IMR-90 (cell line): Measurements from ENCODE around the gene ITGA6. TPM values are rescaled to one million over a fixed set of nuclear protein-coding genes. Genes with fewer than 3 reads are reported as not detected.

Source experiments
- ATAC-seq: fragments of 200-7000 bp; cut with Tn5 transposase; 2 replicates; pipeline ENCODE4 v1.9.1; 2020; ENCODE audit warnings: low read depth, mild to moderate bottlenecking, moderate library complexity
- BruUV-seq: library from RNA; stranded (reverse); fragments of 400-500 nt; replicated peaks from 2 replicates; lab custom pipeline; 2021; lab: Mats Ljungman, UMichigan
- CTCF ChIA-PET: fragments of 300-600 bp; formaldehyde crosslinking; extraction: SDS; loops from one replicate; lab custom pipeline; 2021; ENCODE audit warnings: antibody characterized with exemption; lab: Yijun Ruan, JAX
- POLR2A ChIA-PET: fragments of 300-600 bp; sonication (Branson Sonifier 250); formaldehyde crosslinking; loops from one replicate; lab custom pipeline; 2022; ENCODE audit warnings: antibody characterized with exemption; ENCODE audit not compliant: unreplicated experiment; lab: Charles Lee
- DNase-seq: peaks from one replicate; pipeline ENCODE4 v3.0.0; 2013
- H2AFZ ChIP-seq: replicated peaks from 2 replicates; pipeline ENCODE3; 2013; ENCODE audit warnings: low read length, mild to moderate bottlenecking; ENCODE audit not compliant: poor library complexity
- H2AK5ac ChIP-seq: 2 replicates; pipeline ENCODE4 v1.6.1; 2013; ENCODE audit warnings: low read depth, low read length, inconsistent platforms
- H2AK9ac ChIP-seq: replicated peaks from 2 replicates; pipeline ENCODE3; 2013; ENCODE audit warnings: mild to moderate bottlenecking, low read depth, low read length, moderate library complexity; ENCODE audit not compliant: poor library complexity
- H2BK120ac ChIP-seq: 2 replicates; pipeline ENCODE4 v1.6.1; 2013; ENCODE audit warnings: low read depth, low read length, inconsistent platforms
- H2BK15ac ChIP-seq: 3 replicates; pipeline ENCODE4 v1.6.1; 2013; ENCODE audit warnings: low read depth, low read length, inconsistent platforms
- H2BK20ac ChIP-seq: 2 replicates; pipeline ENCODE4 v1.6.1; 2013; ENCODE audit warnings: low read depth, mild to moderate bottlenecking, inconsistent platforms, low read length, moderate library complexity
- H2BK5ac ChIP-seq: 2 replicates; pipeline ENCODE4 v1.6.1; 2013; ENCODE audit warnings: mild to moderate bottlenecking, low read depth, low read length, inconsistent platforms; ENCODE audit not compliant: poor library complexity, severe bottlenecking
- H3K14ac ChIP-seq: replicated peaks from 2 replicates; pipeline ENCODE4 v1.6.1; 2013; ENCODE audit warnings: low read depth, low read length, inconsistent platforms
- H3K18ac ChIP-seq: 2 replicates; pipeline ENCODE4 v1.6.1; 2013; ENCODE audit warnings: low read depth, low read length, control low read depth
- H3K23ac ChIP-seq: 2 replicates; pipeline ENCODE4 v1.6.1; 2013; ENCODE audit warnings: low read depth, low read length, inconsistent platforms
- H3K27ac ChIP-seq: 2 replicates; pipeline ENCODE4 v1.5.1; 2013; ENCODE audit warnings: mild to moderate bottlenecking, control low read depth, low read length; ENCODE audit not compliant: insufficient read depth
- H3K27me3 ChIP-seq: 2 replicates; pipeline ENCODE4 v1.6.1; 2013; ENCODE audit warnings: low read length; ENCODE audit not compliant: control insufficient read depth, insufficient read depth
- H3K36me3 ChIP-seq: 2 replicates; pipeline ENCODE4 v1.6.1; 2013; ENCODE audit warnings: low read length, mixed read lengths; ENCODE audit not compliant: control insufficient read depth, insufficient read depth
- H3K4ac ChIP-seq: 2 replicates; pipeline ENCODE4 v1.6.1; 2013; ENCODE audit warnings: low read depth, low read length, inconsistent platforms
- H3K4me1 ChIP-seq: 2 replicates; pipeline ENCODE4 v1.6.1; 2013; ENCODE audit warnings: low read length, mixed read lengths; ENCODE audit not compliant: control insufficient read depth, insufficient read depth
- H3K4me2 ChIP-seq: 2 replicates; pipeline ENCODE4 v1.6.1; 2013; ENCODE audit warnings: low read depth, mild to moderate bottlenecking, control low read depth, low read length, moderate library complexity
- H3K4me3 ChIP-seq: 2 replicates; pipeline ENCODE4 v1.5.1; 2013; ENCODE audit warnings: low read depth, mild to moderate bottlenecking, control low read depth, low read length, moderate library complexity; ENCODE audit not compliant: insufficient read depth
- H3K56ac ChIP-seq: 2 replicates; pipeline ENCODE4 v1.6.1; 2013; ENCODE audit warnings: low read length, inconsistent platforms; ENCODE audit not compliant: insufficient read depth; ENCODE audit errors: extremely low read depth
- H3K79me1 ChIP-seq, 2 experiments: 2 replicates each; pipeline ENCODE4 v1.6.1; 2013; ENCODE audit warnings: low read length in 2 of 2, inconsistent platforms in 1 of 2, low read depth in 1 of 2
- H3K9ac ChIP-seq: 2 replicates; pipeline ENCODE4 v1.6.1; 2013; ENCODE audit warnings: low read depth, low read length, control low read depth
- H3K9me1 ChIP-seq: 2 replicates; pipeline ENCODE4 v1.6.1; 2013; ENCODE audit warnings: low read length, inconsistent platforms; ENCODE audit not compliant: insufficient read depth
- H3K9me3 ChIP-seq: 2 replicates; pipeline ENCODE4 v1.6.1; 2013; ENCODE audit warnings: low read length; ENCODE audit not compliant: control insufficient read depth, insufficient read depth
- H4K20me1 ChIP-seq: 2 replicates; pipeline ENCODE4 v1.6.1; 2013; ENCODE audit warnings: low read length, inconsistent platforms; ENCODE audit not compliant: insufficient read depth
- H4K5ac ChIP-seq: 2 replicates; pipeline ENCODE4 v1.6.1; 2013; ENCODE audit warnings: mild to moderate bottlenecking, low read depth, low read length, control low read depth
- H4K8ac ChIP-seq, 2 experiments: 2 replicates each; pipeline ENCODE4 v1.6.1; 2013; ENCODE audit warnings: low read depth in 2 of 2, low read length in 2 of 2, control low read depth in 1 of 2, inconsistent platforms in 1 of 2
- H4K91ac ChIP-seq: 2 replicates; pipeline ENCODE4 v1.6.1; 2013; ENCODE audit warnings: low read depth, low read length, inconsistent platforms; ENCODE audit not compliant: insufficient read depth
- CEBPB ChIP-seq: IDR thresholded peaks from 2 replicates; pipeline ENCODE4 v1.6.1; 2012; ENCODE audit warnings: low read depth, low read length, improper control_type of control experiment
- CHD1 ChIP-seq: IDR thresholded peaks from 2 replicates; pipeline ENCODE4 v1.6.1; 2012; ENCODE audit warnings: low read depth, low read length, improper control_type of control experiment
- CTCF ChIP-seq: conservative IDR thresholded peaks from 2 replicates; pipeline ENCODE4 v1.5.1; 2012; ENCODE audit warnings: mild to moderate bottlenecking, low read depth, low read length, improper control_type of control experiment
- FOS ChIP-seq: fragments of 150-350 bp; IDR thresholded peaks from 2 replicates; pipeline ENCODE4 v1.6.1; 2016; ENCODE audit warnings: low read depth, low read length
- MAFK ChIP-seq: IDR thresholded peaks from 2 replicates; pipeline ENCODE4 v1.6.1; 2012; ENCODE audit warnings: low read depth, low read length, improper control_type of control experiment
- WGBS, 2 experiments: methylation state at CpG; one replicate each; pipeline versions ENCODE4 v1.1.5 to v1.1.7; 2013; ENCODE audit warnings: missing lambda C conversion rate in 2 of 2; ENCODE audit not compliant: insufficient read length in 1 of 2; ENCODE audit errors: extremely low coverage in 2 of 2; 5-methylcytosine and 5-hydroxymethylcytosine counted together
- dilution Hi-C: fragments of 300-500 bp; cut with HindIII; formaldehyde crosslinking; loops from one replicate; pipeline ENCODE4 v1.14.3; 2018; ENCODE audit warnings: low sequenced_read_pairs; ENCODE audit not compliant: unreplicated experiment
- in situ Hi-C: fragments of 300-500 bp; cut with MboI; formaldehyde crosslinking; loops from 3 replicates; pipeline ENCODE4 v1.14.3; 2019; ENCODE audit warnings: low sequenced_read_pairs, inconsistent platforms, mixed read lengths
- intact Hi-C: fragments of 100-400 bp; cut with micrococcal nuclease; formaldehyde crosslinking; loops from 2 replicates; pipeline ENCODE4 v1.10.0; 2022
- polyA plus RNA-seq, 3 experiments: library from polyadenylated mRNA; depleted of rRNA; stranded (reverse); fragments of >200 nt; gene quantifications; 2 replicates each; pipeline ENCODE4 v1.2.3, GENCODE V29; 2012; ENCODE audit warnings: low replicate concordance in 1 of 3
- total RNA-seq: library from RNA; depleted of rRNA; stranded (reverse); fragments of >200 nt; gene quantifications from 2 replicates; pipeline ENCODE4 v1.2.3, GENCODE V29; 2012

Gene ITGA6
- total and polyA plus RNA-seq, 2 of the 4 experiments (the other 2 are of a cell fraction), result 12.5 to 43.9 TPM

- H3K4me1 ChIP-seq, result no peaks in the 10 kb centered on the region
- in situ Hi-C loops, result loop anchor here (25.0 kb wide), 2 partner anchors 644 to 744 kb away; no protein-coding TSS in a partner anchor
- intact Hi-C loops, result no loop called here
- no peaks in the 10 kb centered on the region for H3K9me3 ChIP-seq
- H3K36me3 ChIP-seq, result no peaks in the 10 kb centered on the region
- H3K27me3 ChIP-seq, result no peaks in the 10 kb centered on the region
- WGBS, 2 experiments, result 60% methylated on average over 2 of the region's 4 CpGs; no CpG with 5 or more reads in 1 of the 2 experiments
- H2BK5ac ChIP-seq, result no peak overlapping the region
- ChIA-PET POLR2A (no interaction called here), CTCF (interaction anchor here (1.1 kb wide), 1 partner anchor 24 kb away, joined by 3 read pairs; no protein-coding TSS in a partner anchor)
- H2AK9ac ChIP-seq, result no peak overlapping the region
- H3K4me3 ChIP-seq, result no peak overlapping the region
- H3K79me1 ChIP-seq, result peaks cover 25 to 31% of the 10 kb centered on the region in 2 experiments
- H3K4me2 ChIP-seq, result no peak overlapping the region
- no peak overlapping the region for H2AFZ ChIP-seq
- dilution Hi-C loops, result no loop called here
- no peak overlapping the region for H3K56ac ChIP-seq
- H3K18ac ChIP-seq, result no peak overlapping the region
- no peaks in the 10 kb centered on the region for H4K20me1 ChIP-seq
- H4K8ac ChIP-seq, result no peak overlapping the region
- DNase-seq, result no peak
- H3K27ac ChIP-seq, result no peak overlapping the region
- no peak overlapping the region for H3K14ac ChIP-seq
- H4K5ac ChIP-seq, result no peak overlapping the region
- H3K23ac ChIP-seq, result no peak overlapping the region
- TF ChIP-seq CHD1, result no peak
- TF ChIP-seq MAFK, result no peak
- TF ChIP-seq CEBPB, result no peak
- TF ChIP-seq CTCF, result no peak
- TF ChIP-seq FOS, result no peak
- H2BK15ac ChIP-seq, result no peak overlapping the region
- H2BK120ac ChIP-seq, result no peak overlapping the region
- BruUV-seq, result no TSS peak
- no peak overlapping the region for H2BK20ac ChIP-seq
- H3K4ac ChIP-seq, result no peak overlapping the region; the same call in 1 of the 2 replicates
- peaks cover 4% of the 10 kb centered on the region; the same call in 1 of the 2 replicates for H3K9me1 ChIP-seq
- no peak overlapping the region for H3K9ac ChIP-seq
- no peak for ATAC-seq
- H2AK5ac ChIP-seq, result no peak overlapping the region
- H4K91ac ChIP-seq, result no peak overlapping the region
These were observed 28.6 kb downstream of the ITGA6 start for GRCh38 chr2:172456002-172456401.
